Fibroblast of peridontal ligament (primary cell): ENCODE measurements around the gene VAMP7.
"Not testable (repeated sequence)": the region's sequence is repeated elsewhere in the genome, so short reads cannot be mapped to it uniquely, and the experiment has no call there.

ENCODE experiments used
- DNase-seq: peaks from one replicate; pipeline ENCODE4 v3.0.0-alpha.2; 2010; ENCODE audit errors: extremely low read depth

Gene VAMP7

GRCh38 chrX:155907661-155908060, 26.5 kb downstream of the VAMP7 start:
- not testable (repeated sequence) for DNase-seq

- DNase-seq, result no peak
Observed at GRCh38 chrX:155923200-155923599, 42.1 kb downstream of the VAMP7 start.

- not testable (repeated sequence) for DNase-seq
Observed at GRCh38 chrX:155930852-155931618, 49.9 kb downstream of the VAMP7 start.

- DNase-seq, result no peak
Observed at GRCh38 chrX:155938132-155938531, 57.0 kb downstream of the VAMP7 start.

- DNase-seq, result no peak
Observed at GRCh38 chrX:155949098-155949497, 68.0 kb downstream of the VAMP7 start.

- DNase-seq, result no peak
Observed at GRCh38 chrX:155951237-155951789, 70.2 kb downstream of the VAMP7 start.

- DNase-seq, result no peak
Observed at GRCh38 chrX:155953055-155953454, 71.9 kb downstream of the VAMP7 start.

GRCh38 chrX:155954793-155955192, 73.6 kb downstream of the VAMP7 start:
- no peak for DNase-seq

GRCh38 chrX:155956099-155956498, 75.0 kb downstream of the VAMP7 start:
- DNase-seq, result no peak

- DNase-seq, result no peak
Observed at GRCh38 chrX:155956649-155957048, 75.5 kb downstream of the VAMP7 start.

GRCh38 chrX:155957843-155958242, 76.7 kb downstream of the VAMP7 start:
- DNase-seq, result no peak

GRCh38 chrX:155959018-155959587, 78.0 kb downstream of the VAMP7 start:
- DNase-seq, result no peak

GRCh38 chrX:155962906-155963305, 81.8 kb downstream of the VAMP7 start:
- DNase-seq, result no peak

- DNase-seq, result no peak
Observed at GRCh38 chrX:155966876-155967275, 85.7 kb downstream of the VAMP7 start.

GRCh38 chrX:155967653-155968325, 86.6 kb downstream of the VAMP7 start:
- no peak for DNase-seq

GRCh38 chrX:155968326-155968661, 87.1 kb downstream of the VAMP7 start:
- no peak for DNase-seq

- no peak for DNase-seq
Observed at GRCh38 chrX:155968791-155969190, 87.6 kb downstream of the VAMP7 start.

GRCh38 chrX:155971658-155972057, 90.5 kb downstream of the VAMP7 start:
- not testable (repeated sequence) for DNase-seq

- DNase-seq, result not testable (repeated sequence)
Observed at GRCh38 chrX:155972241-155972640, 91.1 kb downstream of the VAMP7 start.

GRCh38 chrX:155983326-155983725, 102.2 kb downstream of the VAMP7 start:
- DNase-seq, result no peak

- DNase-seq, result no peak
Observed at GRCh38 chrX:155985208-155985607, 104.1 kb downstream of the VAMP7 start.

GRCh38 chrX:155986995-155987394, 105.8 kb downstream of the VAMP7 start:
- not testable (repeated sequence) for DNase-seq

GRCh38 chrX:155988859-155989258, 107.7 kb downstream of the VAMP7 start:
- no peak for DNase-seq
